T-helper 2 cell (primary cell): ENCODE data around the gene CTDSP2.
"Not testable (repeated sequence)": the region's sequence is repeated elsewhere in the genome, so short reads cannot be mapped to it uniquely, and the experiment has no call there.

ENCODE experiments used
- DNase-seq, 5 experiments: peaks; one replicate each; pipeline versions ENCODE4 v3.0.0 to v3.0.0-alpha.2; 2012 to 2022

The CTDSP2 gene

DNA sequence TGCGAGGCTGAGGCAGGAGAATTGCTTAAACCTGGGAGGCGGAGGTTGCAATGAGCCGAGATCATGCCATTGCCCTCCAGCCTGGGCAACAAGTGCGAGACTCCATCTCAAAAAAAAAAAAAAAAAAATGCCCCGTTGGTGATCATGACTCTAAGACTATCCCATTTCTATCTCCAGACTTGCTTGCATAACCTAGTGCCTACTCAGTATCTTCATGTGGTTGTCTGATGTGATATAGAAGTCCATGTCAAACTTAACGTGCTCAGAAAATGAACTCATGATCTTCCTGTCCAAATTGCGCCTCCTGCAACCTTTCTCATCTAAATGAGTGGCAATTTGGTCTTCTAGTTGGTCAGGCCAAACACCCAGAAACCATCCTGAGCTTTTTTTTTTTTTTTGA lies 68.6 kb downstream of the CTDSP2 start:
- DNase-seq: no peak

- no peak for DNase-seq
These were observed 69.2 kb downstream of the CTDSP2 start for GRCh38 chr12:57777367-57777766.

DNA sequence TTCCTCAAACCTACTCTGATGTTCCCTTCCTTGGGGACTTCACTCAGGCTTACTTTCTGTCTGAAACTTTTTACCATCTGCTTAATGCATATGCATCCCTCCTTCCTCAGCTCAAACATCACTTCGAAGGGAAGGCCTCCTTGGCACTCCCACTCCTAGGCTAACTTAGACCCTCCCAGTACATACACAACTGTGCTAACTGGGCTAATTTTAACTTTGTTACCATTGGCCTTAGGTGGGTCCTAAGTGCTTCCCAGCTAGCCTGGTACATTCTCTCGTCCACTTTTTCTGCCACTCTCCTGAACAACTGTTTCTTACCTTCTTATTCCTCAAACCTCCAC lies 70.3 kb downstream of the CTDSP2 start:
- DNase-seq: no peak

DNA sequence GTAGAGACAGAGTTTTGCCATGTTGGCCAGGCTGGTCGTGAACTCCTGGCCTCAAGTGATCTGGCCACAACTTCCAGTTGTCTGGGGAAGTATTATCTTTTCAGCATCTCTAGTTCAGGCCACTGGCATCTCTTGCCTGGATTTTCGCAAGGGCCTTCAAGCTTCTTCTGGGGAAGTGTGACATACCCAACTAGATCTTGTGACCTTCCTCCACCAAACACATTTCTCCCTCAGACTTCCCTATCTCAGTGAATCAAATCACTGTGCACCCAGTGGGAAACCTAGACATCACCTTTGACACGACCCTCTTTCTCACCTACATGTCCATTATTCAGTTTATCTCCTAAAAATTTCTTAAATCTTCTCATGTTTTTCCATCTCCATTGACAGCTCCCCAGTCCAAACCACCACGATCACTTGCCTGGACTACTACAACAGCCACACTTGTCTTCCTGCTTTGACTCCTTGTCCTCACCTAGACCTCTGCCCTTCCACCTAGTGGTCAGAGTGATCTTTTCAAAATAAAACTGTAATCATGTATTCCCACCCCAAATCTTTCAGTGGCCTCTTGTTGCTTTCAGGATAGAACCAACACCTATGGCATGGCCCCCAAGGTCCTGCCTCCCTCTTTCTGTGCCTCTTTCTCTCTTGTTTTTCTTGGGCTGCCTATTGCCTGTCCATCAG lies 70.8 kb downstream of the CTDSP2 start:
- DNase-seq: no peak

DNA sequence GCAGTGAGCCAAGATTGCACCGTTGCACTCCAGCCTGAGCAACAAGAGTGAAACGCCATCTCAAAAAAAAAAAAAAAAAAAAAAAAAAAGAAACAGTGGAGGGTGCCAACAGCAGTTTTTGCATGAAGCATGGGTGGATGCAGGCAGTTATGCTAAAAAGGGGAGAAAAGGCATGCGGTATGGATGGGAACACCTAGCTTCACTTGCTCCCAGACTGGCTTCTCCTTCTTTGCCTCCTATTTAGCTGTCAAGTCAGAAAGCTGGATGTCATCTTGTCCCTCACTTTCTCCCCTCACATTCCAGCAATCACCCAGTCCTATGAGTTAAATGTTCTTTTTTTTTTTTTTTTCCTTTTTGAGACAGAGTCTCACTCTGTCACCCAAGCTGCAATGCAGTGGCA lies 71.5 kb downstream of the CTDSP2 start:
- DNase-seq: no peak

DNA sequence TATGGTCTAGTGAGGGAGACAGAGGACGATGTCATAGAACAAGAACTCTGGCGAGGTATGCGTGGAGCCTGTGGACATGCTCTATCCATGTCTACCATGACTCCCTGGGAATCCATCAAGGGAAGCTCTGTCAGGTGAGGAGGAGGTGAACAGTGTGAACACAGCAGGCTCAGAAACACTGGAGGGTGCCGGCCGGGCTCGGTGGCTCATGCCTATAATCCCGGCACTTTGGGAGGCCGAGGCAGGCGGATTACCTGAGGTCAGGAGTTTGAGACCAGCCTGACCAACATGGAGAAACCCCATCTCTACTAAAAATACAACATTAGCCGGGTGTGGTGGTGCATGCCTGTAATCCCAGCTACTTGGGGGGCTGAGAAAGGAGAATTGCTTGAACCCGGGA lies 71.9 kb downstream of the CTDSP2 start:
- DNase-seq: not testable (repeated sequence)

GRCh38 chr12:57772429-57773322 lies 73.9 kb downstream of the CTDSP2 start, which contains the start of gene EEF1AKMT3:
TSS of gene EEF1AKMT3 (plus strand) at chr12:57772614. CDS start at chr12:57772725, 111 bp downstream.
- peak in 3 of 5 experiments; percentile 14 to 34 (median 28) for DNase-seq

DNA sequence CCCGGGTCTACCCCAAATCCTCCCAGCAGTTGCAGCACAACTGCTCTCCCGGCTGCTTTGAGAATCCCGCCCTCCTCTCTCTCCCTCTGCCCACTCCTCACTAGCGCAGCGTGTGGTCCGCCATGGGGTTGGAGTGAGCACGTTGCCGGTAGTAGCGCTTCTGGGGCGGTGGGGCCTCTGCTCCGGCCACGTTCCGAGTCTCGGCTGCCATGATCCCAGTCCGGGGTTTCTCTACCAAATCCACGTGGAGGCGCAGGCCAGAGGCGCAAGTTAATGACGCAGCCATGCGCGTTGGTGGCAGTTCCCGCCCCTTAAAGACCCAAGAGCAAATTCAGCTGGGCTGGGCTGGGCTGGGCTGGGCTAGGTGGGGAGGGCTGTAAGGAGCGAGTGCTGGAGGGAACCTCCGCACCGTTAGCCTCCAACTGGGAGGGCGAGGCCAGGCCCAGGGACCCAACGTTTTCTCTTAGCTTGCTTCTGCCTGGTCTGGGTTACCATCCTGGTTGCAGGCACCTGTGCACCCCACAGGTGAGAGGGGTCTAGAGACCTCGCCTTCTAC lies 74.6 kb downstream of the CTDSP2 start, which contains the start of gene METTL1:
METTL1 (minus strand) TSS at position 233 of the 556 bp plus-strand sequence; CDS start at position 211, 22 bp downstream.
- DNase-seq: peak; percentile 64 to 96 (median 88)

- DNase-seq: peak in 4 of 5 experiments; percentile 50 to 89 (median 82)
These were observed 75.2 kb downstream of the CTDSP2 start for GRCh38 chr12:57771236-57771872.

DNA sequence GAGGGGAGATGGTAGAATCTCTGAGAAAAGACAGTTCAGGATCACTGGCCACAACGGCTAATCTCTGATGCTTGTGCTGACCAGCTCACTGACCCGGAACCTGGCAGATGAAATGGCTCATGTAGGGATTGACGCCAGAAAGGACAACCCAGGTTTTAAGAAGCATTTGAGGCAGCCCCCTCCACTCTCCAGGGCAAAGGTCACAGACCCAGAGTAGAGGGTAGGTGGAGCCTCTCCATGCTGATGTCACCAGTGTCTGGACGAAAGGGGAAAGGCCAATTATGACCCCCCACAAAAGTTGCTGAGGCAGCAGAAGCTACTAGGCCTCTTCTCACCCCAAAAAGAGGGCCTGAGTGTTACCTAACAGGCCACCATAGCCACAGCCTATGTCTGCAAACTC lies 75.8 kb downstream of the CTDSP2 start:
- DNase-seq: no peak
